HUES64 (cell line): ENCODE results near the gene HIP1.
A peak's percentile ranks its signal among the peaks of the same experiment; 100 is the strongest.
"Not testable (repeated sequence)": the region's sequence is repeated elsewhere in the genome, so short reads cannot be mapped to it uniquely, and the experiment has no call there.

Experiments used
- H3K27ac ChIP-seq: 2 replicates; pipeline ENCODE4 v1.7.0; 2013; ENCODE audit warnings: low read depth, low read length, inconsistent platforms
- H3K27me3 ChIP-seq: 2 replicates; pipeline ENCODE4 v1.6.1; 2013; ENCODE audit warnings: mild to moderate bottlenecking, low read length; ENCODE audit not compliant: insufficient read depth
- H3K36me3 ChIP-seq: 2 replicates; pipeline ENCODE4 v1.6.1; 2013; ENCODE audit warnings: mild to moderate bottlenecking, low read length; ENCODE audit not compliant: insufficient read depth
- H3K4me1 ChIP-seq: 2 replicates; pipeline ENCODE4 v1.6.1; 2013; ENCODE audit warnings: mild to moderate bottlenecking, low read length, moderate library complexity; ENCODE audit not compliant: insufficient read depth
- H3K4me3 ChIP-seq: 2 replicates; pipeline ENCODE4 v1.5.1; 2013; ENCODE audit warnings: mild to moderate bottlenecking, low read length, moderate library complexity
- H3K9ac ChIP-seq: 2 replicates; pipeline ENCODE4 v1.6.1; 2013; ENCODE audit warnings: mild to moderate bottlenecking, low read depth, low read length
- H3K9me3 ChIP-seq: 2 replicates; pipeline ENCODE4 v1.6.1; 2013; ENCODE audit warnings: low read depth, low read length; ENCODE audit not compliant: insufficient read depth
- WGBS: fragments of 150-250, 120-280 bp; methylation state at CpG from one replicate; pipeline ENCODE4 v1.1.7; 2013; ENCODE audit warnings: missing lambda C conversion rate; 5-methylcytosine and 5-hydroxymethylcytosine counted together

The HIP1 gene

GRCh38 chr7:75762350-75762917 is 23.7 kb upstream of the HIP1 start:
- Histone ChIP-seq H3K4me1 (no peaks in the 10 kb centered on the region), H3K4me3 (no peak overlapping the region), H3K9ac (no peak overlapping the region), H3K9me3 (no peaks in the 10 kb centered on the region), H3K36me3 (no peaks in the 10 kb centered on the region), H3K27me3 (no peaks in the 10 kb centered on the region), H3K27ac (no peak overlapping the region)
- WGBS = 48% methylated on average over 2 of the region's 2 CpGs

DNA sequence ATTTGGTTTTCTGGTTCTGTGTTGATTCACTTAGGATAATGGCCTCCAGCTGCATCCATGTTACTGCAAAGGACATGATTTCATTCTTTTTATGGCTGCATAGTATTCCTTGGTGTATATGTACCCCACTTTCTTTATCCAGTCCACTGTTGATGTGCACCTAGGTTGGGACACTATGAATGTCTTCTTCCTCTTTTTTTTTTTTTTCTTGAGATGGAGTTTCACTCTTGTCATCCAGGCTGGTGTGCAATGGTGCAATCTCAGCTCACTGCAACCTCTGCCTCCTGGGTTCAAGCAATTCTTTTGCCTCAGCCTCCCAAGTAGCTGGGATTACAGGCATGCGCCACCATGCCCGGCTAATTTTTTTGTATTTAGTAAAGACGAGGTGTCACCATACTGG is 23.1 kb upstream of the HIP1 start:
- not testable (repeated sequence) for H3K9me3 ChIP-seq, H3K9ac ChIP-seq, H3K36me3 ChIP-seq, H3K27ac ChIP-seq, H3K27me3 ChIP-seq, H3K4me3 ChIP-seq, H3K4me1 ChIP-seq
- 97% methylated on average over 3 of the region's 3 CpGs for WGBS

- WGBS = 76% methylated on average over 1 of the region's 2 CpGs
- no peak overlapping the region for H3K27ac ChIP-seq
- H3K9ac ChIP-seq = no peak overlapping the region
- no peak overlapping the region for H3K4me3 ChIP-seq
- H3K27me3 ChIP-seq = no peaks in the 10 kb centered on the region
- no peaks in the 10 kb centered on the region for H3K36me3 ChIP-seq
- no peaks in the 10 kb centered on the region for H3K9me3 ChIP-seq
- H3K4me1 ChIP-seq = no peaks in the 10 kb centered on the region
Measured at GRCh38 chr7:75758491-75758890, 19.8 kb upstream of the HIP1 start.

GRCh38 chr7:75757860-75758259 is 19.1 kb upstream of the HIP1 start:
- 84% methylated on average over 5 of the region's 7 CpGs for WGBS
- no peaks in the 10 kb centered on the region for H3K4me1 ChIP-seq

DNA sequence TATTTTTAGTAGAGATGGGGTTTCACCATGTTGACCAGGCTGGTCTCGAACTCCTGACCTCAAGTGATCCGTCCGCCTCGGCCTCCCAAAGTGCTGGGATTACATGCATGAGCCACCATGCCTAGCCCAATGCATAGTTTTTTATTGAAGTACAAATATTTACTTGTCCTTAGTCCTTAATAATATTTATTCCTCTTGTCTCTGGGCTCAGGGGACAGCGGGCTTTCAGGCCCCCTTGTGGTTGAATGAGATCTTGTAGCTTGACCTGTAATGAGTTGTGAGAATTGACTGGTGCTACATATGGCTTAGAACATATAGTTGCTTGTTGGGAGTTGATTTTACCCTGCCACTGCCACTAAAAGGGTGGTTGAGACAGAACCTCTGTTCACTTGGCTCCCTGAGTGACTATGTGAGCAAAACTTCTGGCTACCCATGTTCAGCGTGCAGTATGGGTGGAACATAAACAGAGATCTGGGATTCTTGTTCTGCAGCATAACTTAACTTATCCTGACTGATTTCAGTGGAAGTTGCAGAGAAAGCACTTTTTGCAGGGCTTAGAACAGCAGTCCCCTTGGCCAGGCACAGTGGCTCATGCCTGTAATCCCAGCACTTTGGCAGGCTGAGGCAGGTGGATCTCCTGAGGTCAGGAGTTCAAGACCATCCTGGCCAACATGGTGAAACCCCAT is 18.4 kb upstream of the HIP1 start:
- Histone ChIP-seq H3K9me3 (no peaks in the 10 kb centered on the region), H3K4me1 (no peaks in the 10 kb centered on the region), H3K9ac (no peak overlapping the region), H3K27me3 (no peaks in the 10 kb centered on the region), H3K4me3 (no peak overlapping the region), H3K27ac (no peak overlapping the region), H3K36me3 (no peaks in the 10 kb centered on the region)
- WGBS = 91% methylated on average over 6 of the region's 6 CpGs

More at GRCh38 chr7:75757860-75758259, 19.1 kb upstream of the HIP1 start:
- Histone ChIP-seq H3K27ac (no peak overlapping the region), H3K9ac (no peak overlapping the region), H3K9me3 (no peaks in the 10 kb centered on the region), H3K4me3 (no peak overlapping the region), H3K36me3 (no peaks in the 10 kb centered on the region), H3K27me3 (no peaks in the 10 kb centered on the region)

DNA sequence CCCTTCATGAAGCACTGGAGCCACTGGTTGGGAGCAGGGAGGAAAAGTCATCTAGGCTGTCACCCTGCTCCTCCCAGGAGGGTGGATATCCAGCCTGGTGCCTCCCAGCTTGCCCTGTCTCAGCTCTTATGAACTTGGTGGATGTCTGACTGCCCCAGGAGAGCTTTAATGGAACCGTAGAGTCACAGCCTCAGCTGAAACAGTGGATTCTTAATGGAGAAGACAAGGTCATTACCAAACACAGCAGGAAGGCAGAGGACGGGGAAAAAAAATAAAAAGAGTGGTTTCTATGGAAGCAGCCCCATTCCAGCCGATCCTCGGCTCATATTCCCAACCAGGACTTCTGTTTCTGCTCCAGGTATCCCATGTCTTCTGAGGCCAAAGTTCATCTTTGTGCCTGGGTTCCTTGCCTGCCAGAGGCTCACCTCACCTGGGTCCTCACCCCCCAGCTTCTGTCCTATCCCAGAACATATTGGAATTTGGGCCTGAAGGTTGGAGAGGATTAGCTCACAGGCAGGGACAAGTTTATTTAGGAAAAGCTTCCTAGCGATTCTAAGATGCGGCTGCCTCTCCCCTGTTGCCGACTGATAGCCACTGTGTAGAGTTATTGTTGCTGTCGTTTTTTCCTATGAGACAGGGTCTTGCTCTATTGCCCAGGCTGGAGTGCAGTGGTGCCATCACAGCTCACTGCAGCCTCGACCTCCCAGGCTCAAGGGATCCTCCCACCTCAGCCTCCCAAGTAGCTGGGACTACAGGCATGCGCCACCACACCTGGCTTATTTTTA is 17.7 kb upstream of the HIP1 start:
- Histone ChIP-seq H3K9me3 (no peaks in the 10 kb centered on the region), H3K4me3 (no peak overlapping the region), H3K27me3 (no peaks in the 10 kb centered on the region), H3K4me1 (no peaks in the 10 kb centered on the region), H3K27ac (no peak overlapping the region), H3K36me3 (no peaks in the 10 kb centered on the region), H3K9ac (no peak overlapping the region)
- 81% methylated on average over 10 of the region's 10 CpGs for WGBS

- Histone ChIP-seq H3K9ac (no peak overlapping the region), H3K9me3 (no peaks in the 10 kb centered on the region), H3K27ac (no peak overlapping the region), H3K4me3 (no peak overlapping the region), H3K27me3 (peaks cover 2% of the 10 kb centered on the region), H3K36me3 (no peaks in the 10 kb centered on the region), H3K4me1 (no peaks in the 10 kb centered on the region)
- 77% methylated on average over 4 of the region's 4 CpGs for WGBS
Measured at GRCh38 chr7:75743455-75743859, 4.7 kb upstream of the HIP1 start.

GRCh38 chr7:75740846-75741497 is 2.2 kb upstream of the HIP1 start:
- H3K36me3 ChIP-seq = no peaks in the 10 kb centered on the region
- no peaks in the 10 kb centered on the region for H3K9me3 ChIP-seq
- no peak overlapping the region for H3K27ac ChIP-seq
- no peak overlapping the region for H3K4me3 ChIP-seq
- 49% methylated on average over 13 of the region's 13 CpGs for WGBS
- H3K9ac ChIP-seq = no peak overlapping the region
- H3K4me1 ChIP-seq = peaks cover 5% of the 10 kb centered on the region; the same call in 1 of the 2 replicates
- peaks cover 13% of the 10 kb centered on the region for H3K27me3 ChIP-seq

DNA sequence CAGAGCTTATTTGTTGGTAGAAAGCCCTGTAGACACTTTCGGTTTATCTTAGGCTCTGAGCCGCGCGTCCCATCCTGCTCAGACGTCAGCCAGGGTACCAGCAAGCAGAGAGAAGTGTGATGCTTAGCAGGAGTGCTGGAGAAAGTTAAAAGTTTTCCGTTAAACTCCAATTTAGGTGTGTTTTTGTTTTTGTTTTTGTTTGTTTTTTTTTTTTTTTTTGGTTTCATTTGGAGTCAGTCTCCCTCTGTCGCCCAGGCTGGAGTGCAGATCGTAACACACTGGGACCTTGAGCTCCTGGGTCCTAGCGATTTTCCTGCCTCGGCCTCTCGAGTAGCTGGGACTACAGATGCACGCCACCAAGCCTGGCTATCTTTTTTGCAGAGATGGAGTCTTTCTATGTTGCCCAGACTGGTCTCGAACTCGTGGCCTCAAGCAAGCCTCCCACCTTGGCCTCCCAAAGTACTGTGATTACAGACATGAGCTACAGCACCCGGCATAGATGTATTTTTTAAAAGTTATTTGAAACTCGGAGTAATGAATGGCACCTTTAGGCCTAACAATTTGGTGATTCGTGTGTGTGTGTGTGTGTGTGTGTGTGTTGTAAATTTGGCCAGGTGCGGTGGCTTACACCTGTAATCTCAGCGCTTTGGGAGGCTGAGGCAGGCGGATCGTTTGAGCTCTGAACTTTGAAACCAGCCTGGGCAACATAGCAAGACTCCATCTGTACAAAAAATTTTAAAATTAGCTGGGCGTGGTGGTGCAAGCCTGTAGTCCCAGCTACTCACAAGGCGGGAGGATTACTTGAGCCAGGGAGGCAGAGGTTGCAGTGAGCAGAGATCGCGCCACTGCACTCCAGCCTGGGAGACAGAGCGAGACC is 1.3 kb upstream of the HIP1 start:
- Histone ChIP-seq H3K4me3 (peak overlapping the region; percentile 99), H3K4me1 (peaks cover 5% of the 10 kb centered on the region; the same call in 1 of the 2 replicates), H3K27ac (peak overlapping the region; percentile 49; the same call in 1 of the 2 replicates), H3K9me3 (no peaks in the 10 kb centered on the region), H3K36me3 (no peaks in the 10 kb centered on the region), H3K9ac (peak overlapping the region; percentile 57), H3K27me3 (peaks cover 13% of the 10 kb centered on the region)
- 56% methylated on average over 23 of the region's 26 CpGs for WGBS

DNA sequence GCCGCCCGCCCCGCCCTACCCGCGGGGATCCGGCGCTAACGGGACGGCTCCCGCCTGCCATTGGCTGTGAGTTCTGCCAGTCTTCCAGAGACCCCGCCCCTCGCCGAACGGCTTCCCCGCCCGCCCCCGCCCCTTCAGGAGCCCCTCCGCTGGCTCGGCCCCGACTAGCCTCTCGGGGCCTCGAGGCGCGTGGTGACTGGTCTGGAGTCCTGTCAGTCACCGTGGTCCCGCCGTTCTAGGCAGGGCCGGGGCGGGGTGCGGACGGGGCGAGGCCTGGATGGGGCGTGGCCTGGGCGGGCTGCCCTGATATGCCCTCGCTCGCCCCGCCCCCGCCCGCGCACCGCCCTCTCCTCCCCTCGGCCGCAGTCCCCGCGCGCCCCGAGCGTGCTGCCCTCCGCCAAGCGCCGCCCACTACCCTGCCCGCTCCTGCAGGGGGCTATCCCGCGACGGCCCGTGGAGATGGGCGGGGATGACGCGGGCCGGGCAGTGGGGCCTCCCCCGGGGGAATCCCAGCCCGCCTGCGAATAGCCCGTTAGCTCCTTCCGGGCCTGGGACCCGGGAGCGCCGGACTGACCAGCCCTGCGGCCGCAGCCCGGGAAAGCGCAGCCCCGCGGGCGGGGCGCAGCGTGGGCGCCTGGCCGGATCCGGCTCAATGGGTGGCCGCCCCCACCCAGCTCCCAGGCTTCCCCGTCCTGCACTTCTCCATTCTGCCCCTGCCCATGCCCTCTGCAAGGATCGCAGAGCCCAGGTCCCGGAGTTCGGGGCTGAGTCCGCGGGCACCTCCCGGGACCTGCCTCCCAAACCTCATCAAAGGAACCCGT is 444 bp upstream of the HIP1 start:
- H3K4me3 ChIP-seq = peak overlapping the region; percentile 99
- peak overlapping the region; percentile 49; the same call in 1 of the 2 replicates for H3K27ac ChIP-seq
- H3K9me3 ChIP-seq = no peaks in the 10 kb centered on the region
- H3K9ac ChIP-seq = peak overlapping the region; percentile 61
- under 1% methylated on average over 89 of the region's 89 CpGs for WGBS
- H3K36me3 ChIP-seq = no peaks in the 10 kb centered on the region
- H3K27me3 ChIP-seq = peaks cover 13% of the 10 kb centered on the region
- peaks cover 5% of the 10 kb centered on the region; the same call in 1 of the 2 replicates for H3K4me1 ChIP-seq
